ENCODE data around the gene CEP128.

The CEP128 gene

DNA sequence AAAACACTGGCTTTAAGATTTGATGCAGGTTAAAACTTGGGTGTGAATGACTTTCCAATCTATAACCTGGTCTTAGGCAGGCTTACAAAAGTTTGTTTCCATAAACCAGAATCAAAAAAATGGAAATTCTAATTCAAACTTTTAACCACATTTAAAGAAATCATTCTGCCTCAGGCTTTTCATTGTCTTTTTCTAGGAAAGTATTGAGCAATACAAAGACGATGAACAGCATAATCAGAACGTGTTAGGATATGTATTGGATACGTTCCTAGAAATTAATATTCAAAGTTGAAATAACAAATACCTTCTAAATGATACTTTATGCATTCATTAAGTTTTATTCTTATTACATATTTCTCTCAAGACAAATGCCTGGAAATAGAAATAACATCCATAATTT lies 172.9 kb downstream of the CEP128 start:
- DNase-seq: no peak

GRCh38 chr14:80764921-80765507 lies 176.5 kb downstream of the CEP128 start:
- no peak for DNase-seq

DNA sequence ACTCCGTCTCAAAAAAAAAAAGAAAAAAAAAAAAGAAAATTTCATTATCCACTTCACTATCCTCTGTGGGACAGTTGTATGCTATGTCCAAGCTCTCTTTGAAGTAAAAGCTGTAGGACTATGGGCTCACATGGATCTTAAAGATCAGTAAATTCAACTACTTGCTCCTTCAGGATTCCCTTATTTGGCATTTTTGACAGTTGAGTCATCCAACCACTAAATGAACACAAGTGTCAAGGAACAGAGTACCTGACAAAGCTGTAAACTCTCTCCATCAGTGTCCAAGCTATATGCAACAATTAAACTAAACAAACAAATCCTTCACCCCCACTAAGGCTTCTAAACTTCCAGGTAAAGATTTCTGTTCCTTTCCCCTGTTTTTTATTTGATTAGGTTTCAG lies 177.0 kb downstream of the CEP128 start:
- DNase-seq: no peak

- DNase-seq: no peak
Observed at GRCh38 chr14:80762641-80763228, 178.8 kb downstream of the CEP128 start.

DNA sequence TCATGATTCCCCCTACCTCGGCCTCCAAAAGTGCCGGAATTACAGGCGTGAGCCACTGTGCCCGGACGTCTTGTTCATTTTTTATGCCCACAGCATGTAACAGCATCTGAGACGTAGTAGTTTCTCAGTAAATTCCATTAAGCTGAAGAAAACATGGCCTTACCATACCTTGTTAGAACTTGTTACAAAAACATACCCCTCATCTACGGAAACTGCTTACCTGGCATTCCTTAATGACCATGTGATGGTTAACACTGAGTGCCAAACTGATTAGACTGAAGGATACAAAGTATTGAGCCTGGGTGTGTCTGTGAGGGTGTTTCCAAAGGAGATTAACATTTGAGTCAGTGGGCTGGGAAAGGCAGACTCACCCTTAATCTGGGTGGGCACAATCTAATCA lies 186.8 kb downstream of the CEP128 start:
- no peak for DNase-seq

- DNase-seq: no peak
Observed at GRCh38 chr14:80751285-80751684, 190.3 kb downstream of the CEP128 start.

DNA sequence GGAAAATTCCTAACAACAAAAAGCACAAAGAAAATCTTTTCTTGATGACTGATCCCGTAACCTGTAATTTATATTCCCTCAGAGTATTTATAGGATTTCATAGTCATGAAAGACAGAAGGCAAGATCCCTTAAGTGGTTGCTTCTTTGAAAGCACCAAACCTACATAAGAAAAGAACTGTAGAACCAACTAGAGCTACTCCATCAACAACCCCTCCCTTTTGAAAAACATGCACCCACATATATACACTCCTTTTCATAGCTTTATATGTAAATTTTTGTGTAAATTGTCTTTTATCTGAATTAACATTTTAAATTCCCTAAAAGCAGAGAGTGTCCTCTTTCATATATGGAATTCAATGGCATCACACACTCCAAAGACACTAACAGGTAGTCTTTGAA lies 215.3 kb downstream of the CEP128 start:
- DNase-seq: no peak

DNA sequence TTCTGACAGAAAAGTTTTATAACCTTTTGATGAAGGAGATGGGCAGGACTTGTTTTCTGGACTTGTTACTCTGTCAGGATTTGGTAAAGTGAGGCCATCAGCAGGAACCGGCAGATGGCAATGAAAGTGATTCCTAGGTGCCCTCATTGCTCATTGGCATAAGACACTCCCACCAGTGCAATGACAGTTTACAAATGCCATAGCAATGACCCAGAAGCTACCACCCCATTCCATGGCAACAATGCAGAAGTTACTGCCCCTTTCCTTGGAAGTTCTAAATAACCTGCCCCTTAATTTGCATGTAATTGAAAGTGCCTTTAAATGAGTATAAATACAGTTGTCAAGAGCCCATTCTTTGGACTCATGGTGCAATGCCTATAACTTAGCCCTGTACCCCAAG lies 222.6 kb downstream of the CEP128 start:
- DNase-seq: no peak

GRCh38 chr14:80714474-80714873 lies 227.1 kb downstream of the CEP128 start:
- DNase-seq: no peak

DNA sequence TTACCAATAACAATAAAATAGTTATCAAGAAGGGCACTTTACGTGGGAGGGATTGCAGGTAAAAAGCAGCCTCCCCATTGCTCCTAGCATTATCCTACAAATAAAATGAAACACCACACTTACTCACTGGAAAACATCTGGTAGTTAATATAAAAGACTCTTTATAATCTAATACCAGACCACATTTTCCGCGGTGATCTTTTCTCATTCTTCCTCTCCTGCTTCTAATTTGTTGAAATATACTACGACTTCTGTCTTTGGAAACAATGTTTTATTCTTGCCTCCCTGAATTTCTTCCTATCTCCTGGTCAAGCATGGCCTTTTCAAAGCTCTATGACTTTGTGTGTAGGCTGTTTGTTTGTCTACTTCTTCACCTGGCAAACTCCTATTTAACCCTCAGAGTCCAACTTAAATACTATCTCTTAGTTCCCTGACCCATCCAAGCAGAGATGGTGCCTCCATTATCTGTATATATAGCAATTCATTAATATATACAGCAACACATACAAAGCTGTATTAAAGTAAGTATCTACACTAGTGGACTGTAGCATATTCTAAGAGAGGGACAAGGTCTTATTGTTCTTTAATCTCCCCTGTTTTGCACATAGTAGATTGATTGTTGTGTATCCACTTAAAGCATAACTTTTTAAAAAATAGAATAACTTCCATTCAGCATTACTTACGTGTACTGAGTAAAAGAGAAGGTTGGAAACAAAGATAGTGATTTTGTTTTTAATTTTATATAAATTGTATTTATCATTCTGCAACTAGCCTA lies 228.3 kb downstream of the CEP128 start:
- no peak for DNase-seq

DNA sequence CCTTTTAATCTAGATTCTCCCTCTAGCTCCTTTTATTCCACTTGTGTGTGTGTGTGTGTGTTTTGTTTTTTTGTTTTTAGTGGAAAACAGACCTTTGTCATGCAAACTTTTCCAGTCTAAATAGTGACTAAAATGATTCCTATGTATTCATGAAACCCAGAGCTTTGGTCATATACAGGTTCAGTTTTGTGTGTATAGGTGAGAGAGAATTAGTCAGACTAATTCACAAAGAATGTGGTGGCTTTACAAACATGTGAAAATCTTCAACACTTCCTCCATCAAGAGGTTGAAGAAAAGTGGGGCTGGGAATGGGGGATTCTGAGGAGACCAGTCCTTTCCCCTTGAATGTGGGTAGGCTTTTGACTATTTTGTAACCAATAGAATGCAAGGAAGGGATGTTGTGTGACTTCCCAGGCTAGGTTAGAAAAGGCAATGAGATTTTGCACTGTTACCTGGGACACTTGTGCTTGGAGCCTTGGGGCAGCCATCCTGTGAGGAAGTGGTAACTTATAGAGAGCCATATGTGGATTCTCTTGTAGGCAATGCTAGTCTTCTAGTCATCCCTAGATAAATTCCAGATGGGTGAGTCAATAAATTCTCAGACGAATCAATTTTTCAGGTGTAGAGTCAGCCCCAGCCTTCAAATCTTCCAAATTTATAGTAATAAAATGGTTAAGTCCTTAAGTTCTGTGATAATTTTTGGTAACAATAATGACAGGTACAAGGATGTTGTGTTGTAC lies 236.1 kb downstream of the CEP128 start:
- no peak for DNase-seq

DNA sequence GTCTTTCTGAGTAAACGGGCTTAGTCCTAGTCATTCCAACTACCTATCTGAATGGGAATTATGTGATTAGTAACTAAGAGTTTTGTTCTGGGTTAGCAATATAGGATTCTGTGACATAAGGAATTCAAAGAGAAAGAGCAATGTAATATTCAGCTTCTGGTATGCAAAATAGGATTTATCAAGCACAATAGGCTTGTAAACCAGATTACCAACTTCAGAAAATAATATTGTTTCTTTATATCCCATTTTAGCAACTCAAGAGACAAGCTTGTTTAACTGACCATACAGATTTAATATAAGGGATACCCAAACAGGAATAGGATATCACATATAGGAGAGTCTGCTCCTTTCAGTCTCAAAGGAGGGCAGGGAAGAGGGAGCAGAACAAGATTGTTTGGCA lies 240.9 kb downstream of the CEP128 start:
- no peak for DNase-seq

DNA sequence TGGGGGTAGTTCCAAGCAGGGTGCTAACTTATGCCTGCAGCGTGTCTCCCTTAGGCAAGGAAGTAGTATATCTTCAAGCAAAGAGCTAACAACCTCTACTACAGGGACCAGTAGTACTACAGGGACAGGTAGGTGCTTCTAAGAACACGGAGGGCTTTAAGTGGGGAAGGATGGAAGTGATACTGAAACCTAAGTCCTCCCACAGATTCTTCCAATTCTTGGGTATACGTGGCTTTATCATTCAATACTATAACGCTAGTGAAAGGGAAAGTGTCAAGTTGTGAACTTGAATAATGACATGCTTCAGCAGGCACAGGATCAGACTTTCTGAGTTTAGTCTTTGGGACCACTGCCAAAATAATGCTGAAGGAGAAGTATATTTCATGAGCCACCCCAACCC lies 241.7 kb downstream of the CEP128 start:
- no peak for DNase-seq

- no peak for DNase-seq
Observed at GRCh38 chr14:80698974-80699373, 242.6 kb downstream of the CEP128 start.

DNA sequence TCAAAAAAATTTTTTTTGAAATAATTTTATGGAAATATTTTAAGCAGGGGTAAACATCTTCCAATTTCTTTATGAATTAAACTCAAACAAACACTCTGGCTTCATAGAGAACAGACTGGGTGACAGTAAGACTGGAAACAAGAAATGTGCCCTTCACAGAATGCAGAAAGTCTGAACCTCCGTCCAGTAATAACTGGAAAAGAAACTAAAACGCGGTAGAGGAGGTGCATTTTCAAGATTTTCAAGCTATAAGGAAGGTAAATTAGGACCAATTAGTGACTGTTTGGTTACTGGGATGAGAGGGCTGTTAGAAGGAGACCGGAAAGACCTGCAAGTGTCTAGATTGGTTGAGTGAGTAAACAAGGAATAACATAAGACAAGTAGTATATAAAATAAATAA lies 245.7 kb downstream of the CEP128 start:
- no peak for DNase-seq

DNA sequence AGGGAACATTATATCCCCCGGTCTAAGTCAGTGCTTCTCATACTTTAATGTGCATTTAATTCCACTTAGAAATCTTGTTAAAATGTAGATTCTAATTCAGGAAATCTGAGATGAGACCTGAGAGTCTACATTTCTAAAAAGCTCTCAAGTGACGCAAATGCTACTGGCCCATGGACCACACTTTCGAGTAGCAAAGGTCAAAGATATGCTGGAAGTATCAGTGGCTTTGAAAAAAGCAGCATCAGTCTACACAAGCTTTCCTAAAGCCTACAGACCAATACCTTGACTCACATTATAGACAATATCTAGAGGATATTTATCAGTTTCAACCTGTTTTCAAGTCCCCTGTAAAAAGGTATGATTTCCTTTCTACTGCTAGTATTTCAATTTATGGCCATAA lies 248.6 kb downstream of the CEP128 start:
- DNase-seq: no peak

GRCh38 chr14:80681651-80682050 lies 259.9 kb downstream of the CEP128 start:
- no peak for DNase-seq

- DNase-seq: no peak
Observed at GRCh38 chr14:80679273-80679672, 262.3 kb downstream of the CEP128 start.

DNA sequence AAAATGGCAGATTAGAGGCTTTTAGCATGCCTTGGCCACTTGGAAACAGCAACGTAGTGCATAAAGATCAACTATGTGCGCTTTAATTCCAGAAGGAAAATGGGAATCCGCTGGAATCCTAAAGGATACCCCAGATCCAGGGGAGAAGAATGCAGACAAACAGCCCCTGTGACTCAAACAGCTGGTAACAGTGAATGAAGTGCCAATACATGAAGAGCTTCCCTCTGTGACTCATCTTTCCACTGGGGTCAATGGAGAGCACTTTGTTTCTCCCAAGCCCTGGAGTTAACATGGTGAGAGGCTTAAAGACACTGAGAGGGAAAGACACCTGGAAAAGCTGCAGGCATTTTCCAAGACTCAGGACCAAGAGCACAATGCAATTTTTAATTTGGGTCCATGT lies 263.1 kb downstream of the CEP128 start:
- DNase-seq: no peak

DNA sequence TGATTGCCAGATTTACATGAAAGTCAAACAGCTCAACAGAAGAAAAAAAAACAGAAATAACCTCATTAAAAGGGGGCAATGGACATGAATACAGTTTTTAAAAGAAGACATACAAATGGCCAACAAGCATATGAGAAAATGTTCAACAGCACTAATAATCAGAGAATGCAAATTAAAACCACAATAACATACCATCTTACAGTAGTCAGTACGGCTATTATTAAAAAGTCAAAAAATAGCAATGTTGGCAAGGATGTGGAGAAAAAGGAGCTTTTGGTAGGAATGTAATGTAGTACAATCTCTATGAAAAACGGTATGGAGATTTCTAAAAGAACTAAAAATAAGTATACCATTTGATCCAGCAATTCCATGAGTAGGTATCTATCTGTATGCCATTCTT lies 272.1 kb downstream of the CEP128 start:
- no peak for DNase-seq

DNA sequence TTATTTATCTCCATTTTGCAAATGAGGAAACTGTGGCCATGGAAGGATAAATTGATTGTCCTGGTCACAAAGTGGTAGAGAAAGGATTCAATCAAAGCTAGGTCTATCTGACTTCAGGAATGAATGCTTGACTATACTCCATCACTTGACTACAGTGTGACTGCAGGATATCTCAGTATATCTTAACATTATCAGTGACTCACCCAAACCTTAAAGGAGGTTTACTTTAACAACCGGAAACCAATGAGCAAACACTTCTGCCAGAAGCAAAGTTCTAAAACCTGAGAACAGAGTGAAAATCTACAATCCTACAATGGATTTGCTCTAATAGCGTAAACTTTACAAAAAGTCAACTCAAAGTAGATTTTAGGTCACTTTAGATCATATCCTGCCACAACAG lies 277.0 kb downstream of the CEP128 start:
- no peak for DNase-seq

- DNase-seq: no peak
Observed at GRCh38 chr14:80663541-80663940, 278.0 kb downstream of the CEP128 start.

- DNase-seq: no peak
Observed at GRCh38 chr14:80659783-80660182, 281.8 kb downstream of the CEP128 start.

- no peak for DNase-seq
Observed at GRCh38 chr14:80658733-80659132, 282.8 kb downstream of the CEP128 start.

Data from NCI-H187 (cell line).